ENCODE measurements around the gene DOK6. TPM values are rescaled to one million over a fixed set of nuclear protein-coding genes. Genes with fewer than 3 reads are reported as not detected.

DOK6 gene
- total RNA-seq, 1 donor from 2014 or later, result 0.43 TPM

DNA sequence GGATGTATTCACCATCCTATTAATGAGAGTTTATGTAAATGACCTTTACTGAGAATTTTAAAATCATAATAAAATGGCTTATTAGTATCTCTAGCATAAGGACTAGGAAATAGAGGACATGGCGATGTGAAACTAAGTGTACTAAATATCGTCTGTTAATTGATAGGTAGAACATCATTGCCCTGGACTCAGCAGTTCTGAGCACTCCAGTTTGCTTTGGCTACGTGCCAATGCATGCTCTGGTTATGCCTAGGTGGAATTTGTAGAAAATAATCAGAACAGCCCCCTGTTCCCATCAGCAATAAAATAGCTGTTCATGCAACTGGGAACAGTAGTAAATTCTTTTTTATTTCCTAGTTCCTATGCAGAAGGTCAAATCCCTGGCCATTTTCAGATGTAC lies 247.8 kb downstream of the DOK6 start:
- H3K9ac ChIP-seq, result no peak overlapping the region
- H3K4me2 ChIP-seq, result no peak overlapping the region
- H3K79me2 ChIP-seq (ENCODE audit: low read depth), result no peaks in the 10 kb centered on the region
- no peaks in the 10 kb centered on the region for H3K36me3 ChIP-seq
- H3K9me3 Mint-ChIP-seq, result no peaks in the 10 kb centered on the region
- no peak overlapping the region for H3K4me3 Mint-ChIP-seq
- no peak overlapping the region for H3K4me3 ChIP-seq
- H3K36me3 Mint-ChIP-seq, result no peaks in the 10 kb centered on the region
- H3K27me3 Mint-ChIP-seq (ENCODE audit: insufficient read depth, low read depth), result peaks cover 2% of the 10 kb centered on the region
- H3K27me3 ChIP-seq, result no peaks in the 10 kb centered on the region
- H4K20me1 ChIP-seq (ENCODE audit: low read depth), result no peaks in the 10 kb centered on the region
- no peaks in the 10 kb centered on the region for H3K4me1 ChIP-seq
- no peak overlapping the region for H2AFZ ChIP-seq (replicated peaks)
- H3K9me3 ChIP-seq (ENCODE audit: low read depth), result no peaks in the 10 kb centered on the region
- no peak overlapping the region for H3K27ac Mint-ChIP-seq
- H3K27ac ChIP-seq, result no peak overlapping the region
- H3F3A ChIP-seq (ENCODE audit: low read depth), result no peaks in the 10 kb centered on the region
- TF ChIP-seq, protein P1, sequence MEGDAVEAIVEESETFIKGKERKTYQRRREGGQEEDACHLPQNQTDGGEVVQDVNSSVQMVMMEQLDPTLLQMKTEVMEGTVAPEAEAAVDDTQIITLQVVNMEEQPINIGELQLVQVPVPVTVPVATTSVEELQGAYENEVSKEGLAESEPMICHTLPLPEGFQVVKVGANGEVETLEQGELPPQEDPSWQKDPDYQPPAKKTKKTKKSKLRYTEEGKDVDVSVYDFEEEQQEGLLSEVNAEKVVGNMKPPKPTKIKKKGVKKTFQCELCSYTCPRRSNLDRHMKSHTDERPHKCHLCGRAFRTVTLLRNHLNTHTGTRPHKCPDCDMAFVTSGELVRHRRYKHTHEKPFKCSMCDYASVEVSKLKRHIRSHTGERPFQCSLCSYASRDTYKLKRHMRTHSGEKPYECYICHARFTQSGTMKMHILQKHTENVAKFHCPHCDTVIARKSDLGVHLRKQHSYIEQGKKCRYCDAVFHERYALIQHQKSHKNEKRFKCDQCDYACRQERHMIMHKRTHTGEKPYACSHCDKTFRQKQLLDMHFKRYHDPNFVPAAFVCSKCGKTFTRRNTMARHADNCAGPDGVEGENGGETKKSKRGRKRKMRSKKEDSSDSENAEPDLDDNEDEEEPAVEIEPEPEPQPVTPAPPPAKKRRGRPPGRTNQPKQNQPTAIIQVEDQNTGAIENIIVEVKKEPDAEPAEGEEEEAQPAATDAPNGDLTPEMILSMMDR (IDR thresholded peaks at IDR 0.05), result no peak
- TF ChIP-seq EZH2phosphoT487 (IDR thresholded peaks at IDR 0.05), result no peak
- H3K4me1 Mint-ChIP-seq, result no peaks in the 10 kb centered on the region
- no peak for DNase-seq (ENCODE audit: low spot score)

DNA sequence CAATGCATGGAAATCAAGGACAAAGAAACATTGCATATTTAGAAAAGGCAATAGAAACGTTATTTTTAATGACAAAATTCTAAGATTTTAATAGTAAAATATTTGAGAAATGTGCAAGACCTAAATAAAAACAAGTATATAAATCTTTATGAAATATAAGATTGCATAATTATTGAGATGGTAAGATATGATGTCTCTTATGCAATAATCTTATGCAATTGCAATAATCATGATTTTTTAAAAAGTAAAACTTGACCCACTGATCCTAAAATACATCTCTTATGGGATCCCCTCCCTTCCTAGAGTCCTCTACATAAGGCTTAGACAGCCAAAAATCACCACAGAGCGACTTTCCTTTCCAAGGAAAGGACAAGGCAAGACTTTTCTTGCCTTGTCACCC lies 249.0 kb downstream of the DOK6 start:
- Mint-ChIP-seq H3K4me3 (no peak overlapping the region), H3K27ac (no peak overlapping the region), H3K9me3 (no peaks in the 10 kb centered on the region), H3K27me3 (ENCODE audit: insufficient read depth, low read depth) (peaks cover 2% of the 10 kb centered on the region), H3K4me1 (no peaks in the 10 kb centered on the region), H3K36me3 (no peaks in the 10 kb centered on the region)
- Histone ChIP-seq H3K9me3 (ENCODE audit: low read depth) (no peaks in the 10 kb centered on the region), H3K79me2 (ENCODE audit: low read depth) (no peaks in the 10 kb centered on the region), H4K20me1 (ENCODE audit: low read depth) (no peaks in the 10 kb centered on the region), H3K4me1 (no peaks in the 10 kb centered on the region), H3K4me3 (no peak overlapping the region), H3F3A (ENCODE audit: low read depth) (no peaks in the 10 kb centered on the region), H3K27me3 (no peaks in the 10 kb centered on the region), H3K9ac (no peak overlapping the region), H2AFZ (replicated peaks) (no peak overlapping the region), H3K4me2 (no peak overlapping the region), H3K27ac (no peak overlapping the region), H3K36me3 (no peaks in the 10 kb centered on the region)
- TF ChIP-seq EZH2 (IDR thresholded peaks at IDR 0.05), result no peak
- TF ChIP-seq EZH2phosphoT487 (IDR thresholded peaks at IDR 0.05), result no peak
- TF ChIP-seq, protein P1 (IDR thresholded peaks at IDR 0.05), result no peak
- no peak for DNase-seq (ENCODE audit: low spot score)

DNA sequence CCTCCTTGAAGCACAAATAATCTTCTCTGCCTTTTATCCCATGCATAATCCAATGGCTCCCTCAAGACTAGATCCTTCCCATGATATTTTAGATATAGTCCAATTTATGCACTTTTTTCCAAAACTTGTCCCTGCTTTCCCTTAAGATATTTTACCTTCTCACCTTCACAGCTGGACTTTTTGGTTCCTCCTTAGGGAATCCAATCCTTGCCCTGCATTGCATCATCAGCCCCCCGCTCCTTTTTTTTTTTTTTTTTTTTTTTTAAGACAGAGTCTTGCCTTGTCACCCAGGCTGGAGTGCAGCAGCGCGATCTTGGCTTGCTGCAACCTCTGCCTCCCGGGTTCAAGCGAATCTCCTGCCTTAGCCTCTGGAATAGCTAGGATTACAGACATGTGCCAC lies 250.6 kb downstream of the DOK6 start:
- H3K27ac ChIP-seq, result no peak overlapping the region
- no peaks in the 10 kb centered on the region for H4K20me1 ChIP-seq (ENCODE audit: low read depth)
- H3K27ac Mint-ChIP-seq, result no peak overlapping the region
- H2AFZ ChIP-seq (replicated peaks), result no peak overlapping the region
- no peak overlapping the region for H3K4me3 ChIP-seq
- H3K9me3 ChIP-seq (ENCODE audit: low read depth), result no peaks in the 10 kb centered on the region
- DNase-seq (ENCODE audit: low spot score), result no peak
- no peaks in the 10 kb centered on the region for H3F3A ChIP-seq (ENCODE audit: low read depth)
- H3K36me3 ChIP-seq, result no peaks in the 10 kb centered on the region
- H3K36me3 Mint-ChIP-seq, result no peaks in the 10 kb centered on the region
- no peak overlapping the region for H3K9ac ChIP-seq
- no peak overlapping the region for H3K4me3 Mint-ChIP-seq
- H3K79me2 ChIP-seq (ENCODE audit: low read depth), result no peaks in the 10 kb centered on the region
- no peak overlapping the region for H3K4me2 ChIP-seq
- TF ChIP-seq, protein P1 (IDR thresholded peaks at IDR 0.05), result no peak
- TF ChIP-seq EZH2phosphoT487 (IDR thresholded peaks at IDR 0.05) (no peak), EZH2 (IDR thresholded peaks at IDR 0.05) (no peak)
- no peaks in the 10 kb centered on the region for H3K4me1 ChIP-seq
- H3K4me1 Mint-ChIP-seq, result no peaks in the 10 kb centered on the region
- H3K9me3 Mint-ChIP-seq, result no peaks in the 10 kb centered on the region
- H3K27me3 ChIP-seq, result no peaks in the 10 kb centered on the region
- H3K27me3 Mint-ChIP-seq (ENCODE audit: insufficient read depth, low read depth), result peaks cover 2% of the 10 kb centered on the region

DNA sequence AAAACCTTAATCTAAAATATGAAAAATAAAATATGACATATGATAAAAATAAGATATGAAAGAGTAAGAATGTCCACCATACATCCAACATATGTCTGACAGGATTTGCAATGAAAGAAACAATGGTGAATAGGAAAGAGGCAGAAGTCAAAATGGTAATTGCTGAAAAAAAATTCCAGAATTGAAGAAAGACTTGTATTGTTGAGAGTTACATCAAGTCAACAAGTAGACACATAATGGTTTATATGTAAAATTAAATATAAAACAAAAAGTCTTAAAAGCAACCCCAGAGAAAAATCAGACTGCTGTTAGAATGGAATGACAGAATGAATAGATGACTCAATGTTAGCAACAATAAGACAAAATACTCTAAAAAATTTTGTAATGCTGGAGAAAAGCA lies 255.1 kb downstream of the DOK6 start:
- H3K27ac ChIP-seq, result no peak overlapping the region
- peaks cover 3% of the 10 kb centered on the region for H3K4me1 Mint-ChIP-seq
- H3K27ac Mint-ChIP-seq, result no peak overlapping the region
- no peak overlapping the region for H3K4me3 Mint-ChIP-seq
- H3K9me3 Mint-ChIP-seq, result no peaks in the 10 kb centered on the region
- no peaks in the 10 kb centered on the region for H3F3A ChIP-seq (ENCODE audit: low read depth)
- no peak overlapping the region for H2AFZ ChIP-seq (replicated peaks)
- no peaks in the 10 kb centered on the region for H3K4me1 ChIP-seq
- H3K4me3 ChIP-seq, result no peak overlapping the region
- no peak for DNase-seq (ENCODE audit: low spot score)
- H3K4me2 ChIP-seq, result no peak overlapping the region
- no peaks in the 10 kb centered on the region for H3K9me3 ChIP-seq (ENCODE audit: low read depth)
- TF ChIP-seq, protein P1 (IDR thresholded peaks at IDR 0.05), result no peak
- TF ChIP-seq EZH2phosphoT487 (IDR thresholded peaks at IDR 0.05) (no peak), EZH2 (IDR thresholded peaks at IDR 0.05) (no peak)
- H4K20me1 ChIP-seq (ENCODE audit: low read depth), result no peaks in the 10 kb centered on the region
- no peaks in the 10 kb centered on the region for H3K27me3 ChIP-seq
- no peak overlapping the region for H3K9ac ChIP-seq
- H3K36me3 ChIP-seq, result no peaks in the 10 kb centered on the region
- no peaks in the 10 kb centered on the region for H3K79me2 ChIP-seq (ENCODE audit: low read depth)
- H3K36me3 Mint-ChIP-seq, result no peaks in the 10 kb centered on the region
- peaks cover 2% of the 10 kb centered on the region for H3K27me3 Mint-ChIP-seq (ENCODE audit: insufficient read depth, low read depth)
